Measurements from ENCODE around the gene PROX2. TPM values are rescaled to one million over a fixed set of nuclear protein-coding genes. Genes with fewer than 3 reads are reported as not detected.

PROX2 gene
- polyA plus RNA-seq, 3 donors, result 0.03 TPM; not detected in 2

- intact Hi-C loops (cut with micrococcal nuclease), result loop anchor here (5.0 kb wide), 1 partner anchor 302 kb away; no protein-coding TSS in a partner anchor
- H3K4me1 Mint-ChIP-seq, result peaks cover 1% of the 10 kb centered on the region
- 97% methylated on average over 14 of the region's 14 CpGs for WGBS (ENCODE audit: insufficient coverage)
- H3K4me1 ChIP-seq (ENCODE audit: control insufficient read depth in 1 of 2, insufficient read depth in 2 of 2, low read length in 2 of 2), result no peaks in the 10 kb centered on the region
- H3K79me2 ChIP-seq (ENCODE audit: insufficient read depth, low read length), result no peaks in the 10 kb centered on the region
- H3K9ac ChIP-seq (ENCODE audit: insufficient read depth, low read length, poor library complexity, severe bottlenecking), result no peak overlapping the region
- peaks cover 7 to 13% of the 10 kb centered on the region in 2 donors for H3K36me3 Mint-ChIP-seq
- H3K27ac Mint-ChIP-seq, result peak overlapping the region in 1 of 7 donors; percentile 37
- no peak overlapping the region for H2AFZ ChIP-seq (ENCODE audit: insufficient read depth, low read depth, low read length, poor library complexity, severe bottlenecking)
- peaks cover 7% of the 10 kb centered on the region for H4K20me1 ChIP-seq (ENCODE audit: insufficient read depth, low read length)
- no peak overlapping the region for H3K27ac ChIP-seq (ENCODE audit: low read depth in 1 of 2, low read length in 2 of 2)
- no peak overlapping the region for H3K4me2 ChIP-seq (replicated peaks; ENCODE audit: extremely low read depth, low read length, poor library complexity, severe bottlenecking)
- peaks cover 3 to 13% of the 10 kb centered on the region in 2 donors for H3K36me3 ChIP-seq (replicated peaks in 1 of 2; ENCODE audit: control insufficient read depth in 1 of 2, insufficient read depth in 2 of 2, low read length in 2 of 2)
- DNase-seq, result no peak
- no peak overlapping the region for H3K4me3 ChIP-seq (replicated peaks in 1 of 3; ENCODE audit: low read depth in 2 of 3, low read length in 3 of 3)
- no peaks in the 10 kb centered on the region for H3K27me3 ChIP-seq (ENCODE audit: control insufficient read depth in 2 of 2, insufficient read depth in 2 of 2, low read length in 2 of 2)
- H3K9me3 Mint-ChIP-seq, result no peaks in the 10 kb centered on the region
- H3K27me3 Mint-ChIP-seq (ENCODE audit: low read depth in 3 of 3), result peaks cover 0 to 6% (median 0%) of the 10 kb centered on the region in 3 donors
- H3K9me3 ChIP-seq (replicated peaks in 1 of 2; ENCODE audit: control insufficient read depth in 1 of 2, insufficient read depth in 1 of 2, low read length in 2 of 2), result no peaks in the 10 kb centered on the region
- H3K4me3 Mint-ChIP-seq, result no peak overlapping the region
- TF ChIP-seq CTCF (IDR thresholded peaks at IDR 0.05), result no peak
These were observed 33.6 kb upstream of the PROX2 start for GRCh38 chr14:74909501-74909900.

DNA sequence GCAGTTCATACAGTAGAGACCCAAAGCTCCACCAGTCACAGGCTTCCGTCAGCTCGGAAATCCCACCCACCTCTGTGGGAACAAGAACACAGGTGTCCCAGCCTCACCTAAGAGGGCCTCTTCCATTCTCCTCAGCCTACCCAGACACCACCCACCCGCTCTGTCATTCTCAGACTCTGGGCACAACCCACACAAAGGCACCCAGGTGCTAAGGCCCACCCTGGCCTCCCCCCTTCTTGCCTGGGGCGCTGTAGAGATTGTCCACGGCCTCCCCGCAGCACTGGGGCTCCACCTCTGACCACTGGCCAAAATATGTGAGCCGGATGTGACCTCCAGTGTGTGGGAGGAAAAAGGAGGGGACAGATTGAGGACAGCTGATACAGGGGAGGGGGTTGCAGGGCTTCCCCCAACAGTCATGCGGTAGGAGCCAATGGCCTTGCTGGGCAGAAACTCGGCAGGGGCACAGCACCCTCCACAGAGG, 33.0 kb upstream of the PROX2 start:
- no peak for TF ChIP-seq CTCF (IDR thresholded peaks at IDR 0.05)
- no peak overlapping the region for H2AFZ ChIP-seq (ENCODE audit: insufficient read depth, low read depth, low read length, poor library complexity, severe bottlenecking)
- no peak overlapping the region for H3K9ac ChIP-seq (ENCODE audit: insufficient read depth, low read length, poor library complexity, severe bottlenecking)
- H3K27ac ChIP-seq (ENCODE audit: low read depth in 1 of 2, low read length in 2 of 2), result no peak overlapping the region
- 100% methylated on average over 4 of the region's 9 CpGs for WGBS (ENCODE audit: insufficient coverage)
- peaks cover 9 to 19% of the 10 kb centered on the region in 2 donors for H3K36me3 ChIP-seq (replicated peaks in 1 of 2; ENCODE audit: control insufficient read depth in 1 of 2, insufficient read depth in 2 of 2, low read length in 2 of 2)
- Mint-ChIP-seq H3K36me3 (peaks cover 12 to 18% of the 10 kb centered on the region in 2 donors), H3K4me1 (no peaks in the 10 kb centered on the region), H3K27me3 (ENCODE audit: low read depth in 3 of 3) (peaks cover 0 to 6% (median 0%) of the 10 kb centered on the region in 3 donors), H3K4me3 (no peak overlapping the region), H3K27ac (no peak overlapping the region), H3K9me3 (no peaks in the 10 kb centered on the region)
- H3K4me1 ChIP-seq (ENCODE audit: control insufficient read depth in 1 of 2, insufficient read depth in 2 of 2, low read length in 2 of 2), result no peaks in the 10 kb centered on the region
- no peaks in the 10 kb centered on the region for H3K27me3 ChIP-seq (ENCODE audit: control insufficient read depth in 2 of 2, insufficient read depth in 2 of 2, low read length in 2 of 2)
- intact Hi-C loops (cut with micrococcal nuclease), result loop anchor here (5.0 kb wide), 1 partner anchor 302 kb away; no protein-coding TSS in a partner anchor
- DNase-seq, result no peak
- H4K20me1 ChIP-seq (ENCODE audit: insufficient read depth, low read length), result peaks cover 7% of the 10 kb centered on the region
- H3K9me3 ChIP-seq (replicated peaks in 1 of 2; ENCODE audit: control insufficient read depth in 1 of 2, insufficient read depth in 1 of 2, low read length in 2 of 2), result no peaks in the 10 kb centered on the region
- no peak overlapping the region for H3K4me2 ChIP-seq (replicated peaks; ENCODE audit: extremely low read depth, low read length, poor library complexity, severe bottlenecking)
- no peak overlapping the region for H3K4me3 ChIP-seq (replicated peaks in 1 of 3; ENCODE audit: low read depth in 2 of 3, low read length in 3 of 3)
- H3K79me2 ChIP-seq (ENCODE audit: insufficient read depth, low read length), result no peaks in the 10 kb centered on the region

Data from CD14-positive monocyte (primary cell).